HG03039 (cell line): ENCODE results near the gene STARD9.
"Not testable (repeated sequence)": the region's sequence is repeated elsewhere in the genome, so short reads cannot be mapped to it uniquely, and the experiment has no call there.

Source experiments
- ATAC-seq: cut with Tn5 transposase; IDR thresholded peaks from one replicate; pipeline ENCODE4 v1.9.1; 2021; ENCODE audit warnings: mild to moderate bottlenecking, moderate library complexity; ENCODE audit not compliant: unreplicated experiment

STARD9 gene

GRCh38 chr15:42590619-42591237 lies 15.3 kb downstream of the STARD9 start:
- ATAC-seq, result no peak

- ATAC-seq, result no peak
These were observed 16.0 kb downstream of the STARD9 start for GRCh38 chr15:42591238-42591934.

GRCh38 chr15:42592716-42593115 lies 17.3 kb downstream of the STARD9 start:
- no peak for ATAC-seq

- no peak for ATAC-seq
These were observed 17.7 kb downstream of the STARD9 start for GRCh38 chr15:42593143-42593542.

- ATAC-seq, result no peak
These were observed 18.7 kb downstream of the STARD9 start for GRCh38 chr15:42594095-42594494.

- ATAC-seq, result no peak
These were observed 20.3 kb downstream of the STARD9 start for GRCh38 chr15:42595626-42596240.

- not testable (repeated sequence) for ATAC-seq
These were observed 25.9 kb downstream of the STARD9 start for GRCh38 chr15:42601316-42601715.

- no peak for ATAC-seq
These were observed 27.1 kb downstream of the STARD9 start for GRCh38 chr15:42602501-42602900.

- no peak for ATAC-seq
These were observed 28.6 kb downstream of the STARD9 start for GRCh38 chr15:42603978-42604377.

GRCh38 chr15:42604894-42605744 lies 29.7 kb downstream of the STARD9 start:
- no peak for ATAC-seq

GRCh38 chr15:42605796-42606195 lies 30.4 kb downstream of the STARD9 start:
- no peak for ATAC-seq

GRCh38 chr15:42608110-42608531 lies 32.7 kb downstream of the STARD9 start:
- ATAC-seq, result no peak

- no peak for ATAC-seq
These were observed 33.5 kb downstream of the STARD9 start for GRCh38 chr15:42608752-42609488.

GRCh38 chr15:42611532-42611931 lies 36.1 kb downstream of the STARD9 start:
- no peak for ATAC-seq

- ATAC-seq, result no peak
These were observed 37.0 kb downstream of the STARD9 start for GRCh38 chr15:42612367-42612912.

- ATAC-seq, result no peak
These were observed 40.7 kb downstream of the STARD9 start for GRCh38 chr15:42616107-42616506.

GRCh38 chr15:42619656-42620371 lies 44.4 kb downstream of the STARD9 start:
- no peak for ATAC-seq

- ATAC-seq, result no peak
These were observed 46.0 kb downstream of the STARD9 start for GRCh38 chr15:42621386-42621785.
